HEK293 (cell line): ENCODE results near the gene SLC35A4.

ENCODE experiments used
- CTCF ChIP-seq: fragments of 450-650 bp; formaldehyde crosslinking; IDR thresholded peaks from 2 replicates; pipeline ENCODE4 v1.5.1; 2016; ENCODE audit warnings: missing biosample characterization, missing genetic modification characterization
- MYNN ChIP-seq: fragments of 450-650 bp; formaldehyde crosslinking; IDR thresholded peaks from 2 replicates; pipeline ENCODE4 v1.5.1; 2016; ENCODE audit warnings: missing biosample characterization, missing genetic modification characterization, borderline replicate concordance
- REST ChIP-seq: fragments of 450-650 bp; formaldehyde crosslinking; IDR thresholded peaks from 2 replicates; pipeline ENCODE4 v1.5.1; 2016; ENCODE audit warnings: missing biosample characterization, missing genetic modification characterization
- SETDB1 ChIP-seq: IDR thresholded peaks from one replicate; pipeline ENCODE4 v1.6.1; 2017; ENCODE audit warnings: mild to moderate bottlenecking, low read length, moderate library complexity, mixed read lengths; ENCODE audit not compliant: insufficient read length
- ZBTB6 ChIP-seq: fragments of 450-650 bp; formaldehyde crosslinking; IDR thresholded peaks from 2 replicates; pipeline ENCODE4 v1.5.1; 2017; ENCODE audit warnings: missing biosample characterization, missing genetic modification characterization
- ZNF639 ChIP-seq: fragments of 450-650 bp; formaldehyde crosslinking; IDR thresholded peaks from 2 replicates; pipeline ENCODE4 v1.5.1; 2016; ENCODE audit warnings: missing biosample characterization, missing genetic modification characterization

- TF ChIP-seq MYNN: no peak
- no peak for TF ChIP-seq SETDB1
- no peak for TF ChIP-seq ZBTB6
- no peak for TF ChIP-seq CTCF (tag by site-specific recombination)
- no peak for TF ChIP-seq REST (tag by site-specific recombination)
- TF ChIP-seq ZNF639 (tag by site-specific recombination): no peak
These were observed 29.5 kb downstream of the SLC35A4 start for GRCh38 chr5:140594169-140594568.
